Gastrocnemius medialis (tissue), 4 donors: ENCODE data around the gene SCN9A.

Source experiments
- CTCF ChIP-seq, 5 experiments: fragments of 450-650 bp in 3 of 5; fragments of 200-600 bp in 2 of 5; sonication (generic) in 2 of 5; IDR thresholded peaks in 4 of 5; conservative IDR thresholded peaks in 1 of 5; 1 replicate in 4 of 5; 2 replicates in 1 of 5; pipeline ENCODE4 v1.5.1; 2016 to 2019; ENCODE audit warnings: antibody characterized with exemption in 5 of 5, mild to moderate bottlenecking in 3 of 5, moderate library complexity in 3 of 5
- POLR2A ChIP-seq, 2 donors: fragments of 450-650 bp; IDR thresholded peaks; one replicate each; pipeline ENCODE4 v1.6.1; 2017; ENCODE audit warnings: antibody characterized with exemption in 2 of 2, mild to moderate bottlenecking in 2 of 2, moderate library complexity in 2 of 2

GRCh38 chr2:166376873-166377272 is 1.1 kb upstream of the SCN9A start:
- no peak for TF ChIP-seq CTCF (IDR thresholded peaks at IDR 0.05 in 4 of 5, conservative IDR thresholded peaks at IDR 0.05 in 1 of 5)
- no peak for TF ChIP-seq POLR2A (IDR thresholded peaks at IDR 0.05)
